Hepatic stellate cell (primary cell): Measurements from ENCODE around the gene MDM4.
"Not testable (repeated sequence)": the region's sequence is repeated elsewhere in the genome, so short reads cannot be mapped to it uniquely, and the experiment has no call there.

Experiments
- DNase-seq: peaks from one replicate; pipeline ENCODE4 v3.0.0; 2011; ENCODE audit warnings: low spot score

The MDM4 gene

DNA sequence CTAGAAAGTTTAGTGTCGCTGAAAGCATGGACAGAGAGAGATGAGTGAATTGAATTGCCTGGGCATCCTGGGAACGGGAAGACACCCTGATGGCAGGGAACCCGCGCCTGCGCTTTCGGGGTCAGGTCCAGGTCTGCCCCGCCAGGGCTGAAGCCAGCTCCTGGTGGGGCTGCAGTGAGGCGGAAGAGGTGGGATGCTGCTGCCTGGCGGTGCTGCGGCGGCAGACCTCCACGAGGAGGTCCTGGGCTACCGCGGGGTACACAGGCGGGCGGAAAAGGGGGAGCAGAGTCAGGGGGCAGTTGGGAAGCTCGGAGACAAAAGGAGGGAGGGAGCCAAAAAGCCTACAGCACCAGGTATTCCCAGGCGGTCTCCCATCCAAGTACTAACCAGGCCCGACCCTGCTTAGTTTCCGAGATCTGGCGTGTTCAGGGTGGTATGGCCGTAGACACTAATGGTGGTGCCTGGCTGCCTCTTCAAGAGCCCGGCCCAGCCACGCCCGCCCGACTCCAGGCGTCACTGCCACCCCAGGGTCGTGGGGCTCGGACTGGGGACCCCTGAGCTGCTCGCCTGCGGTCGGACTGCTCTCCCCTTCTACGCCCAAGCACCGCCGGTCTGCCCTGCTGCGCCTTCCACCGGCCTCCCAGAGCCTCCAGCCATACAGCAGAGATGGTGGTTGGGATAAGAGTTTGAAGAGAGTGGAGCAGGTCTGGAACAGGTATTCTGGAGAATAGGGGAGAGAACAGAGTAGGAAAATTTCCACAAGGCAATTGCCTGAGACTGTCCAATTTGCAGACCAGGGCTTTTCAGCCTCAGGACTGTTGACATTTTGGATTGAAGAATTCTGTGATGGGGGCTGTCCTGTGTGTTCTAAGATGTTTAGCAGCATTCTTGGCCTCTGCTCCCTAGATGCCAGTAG, 46.1 kb downstream of the MDM4 start:
- DNase-seq, result no peak

DNA sequence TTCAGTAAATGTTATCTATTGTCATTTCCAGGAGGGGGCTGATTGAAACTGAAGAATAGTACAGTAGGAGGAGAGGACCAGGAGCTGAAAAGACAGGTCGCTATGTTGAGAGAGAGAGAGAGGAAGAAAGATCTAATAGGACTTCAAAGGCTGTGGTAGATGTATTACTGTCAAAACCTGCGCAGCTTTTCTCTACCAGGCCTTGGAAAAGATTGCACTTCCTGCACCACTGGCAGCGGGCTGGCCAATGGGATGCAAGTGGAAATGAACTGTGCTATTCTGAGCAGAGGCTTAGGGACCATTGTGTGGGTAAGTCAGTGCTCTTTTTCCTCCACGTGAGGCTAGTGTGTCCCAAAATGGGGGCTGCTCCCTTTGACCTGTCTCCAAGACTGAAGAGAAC, 47.1 kb downstream of the MDM4 start:
- no peak for DNase-seq

GRCh38 chr1:204563780-204564179, 47.6 kb downstream of the MDM4 start:
- DNase-seq, result no peak

DNA sequence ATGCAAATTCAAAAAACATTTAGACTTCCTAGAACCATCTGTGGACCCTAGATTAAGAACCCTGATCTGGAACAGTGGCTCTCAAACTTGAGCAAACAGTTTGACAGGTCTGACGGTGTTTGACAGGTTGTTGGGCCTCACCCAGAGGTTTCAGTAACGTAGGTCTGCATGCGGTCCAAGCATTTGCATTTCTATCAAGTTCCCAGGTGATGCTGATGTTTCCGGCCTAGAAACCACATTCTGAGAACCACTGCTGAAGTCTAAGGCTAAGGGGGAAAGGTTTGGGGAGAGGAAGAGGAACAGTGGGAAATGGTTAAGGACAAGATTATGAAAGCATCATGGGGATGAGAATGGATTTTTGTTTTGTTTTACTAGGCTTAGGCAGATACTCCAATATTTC, 48.6 kb downstream of the MDM4 start:
- no peak for DNase-seq

DNA sequence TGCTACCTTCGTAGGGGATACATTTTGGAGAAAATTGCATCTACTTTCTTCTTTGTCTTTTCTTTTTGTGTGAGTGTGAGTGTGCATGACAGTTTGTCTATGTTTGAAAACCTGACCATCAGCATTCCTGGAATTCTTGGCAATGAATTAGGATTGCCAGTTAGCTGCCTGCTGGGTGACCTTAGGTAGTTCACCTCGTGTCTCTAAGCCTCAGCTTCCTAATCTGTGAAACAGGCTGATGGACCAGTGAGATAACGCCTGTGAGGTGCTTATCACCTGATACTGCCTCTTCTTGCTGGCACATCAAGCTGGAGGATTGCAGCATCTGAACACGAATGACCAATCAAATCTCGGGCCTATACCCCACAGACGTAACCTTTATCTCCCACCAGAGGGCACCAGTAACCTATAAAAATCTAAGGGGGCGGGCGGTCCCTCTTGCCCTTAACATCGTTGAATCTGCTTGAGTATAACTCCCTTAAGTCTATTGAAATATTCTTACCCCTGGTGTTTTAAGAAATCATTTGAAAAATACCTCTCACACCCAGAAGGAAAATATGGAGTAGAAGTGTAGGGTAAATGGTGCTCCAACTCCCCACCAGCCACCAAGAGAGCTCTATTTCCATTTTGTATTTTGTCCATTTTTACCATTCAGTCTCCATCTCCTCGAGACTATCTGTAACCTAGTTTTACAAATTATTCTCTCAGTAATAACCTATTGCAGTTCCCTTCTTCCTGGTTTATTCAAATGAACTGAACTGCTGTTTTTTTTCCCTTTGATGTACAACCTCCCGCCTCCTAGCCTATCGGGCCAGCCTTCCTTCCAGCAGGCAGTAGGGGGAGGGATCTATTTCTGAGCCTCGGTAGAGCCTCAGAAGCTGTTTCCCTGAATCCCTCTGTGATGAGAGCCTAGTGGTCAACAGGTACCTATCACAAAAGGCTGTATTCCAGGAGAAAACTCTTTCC, 49.7 kb downstream of the MDM4 start:
- peak; percentile 86 for DNase-seq

DNA sequence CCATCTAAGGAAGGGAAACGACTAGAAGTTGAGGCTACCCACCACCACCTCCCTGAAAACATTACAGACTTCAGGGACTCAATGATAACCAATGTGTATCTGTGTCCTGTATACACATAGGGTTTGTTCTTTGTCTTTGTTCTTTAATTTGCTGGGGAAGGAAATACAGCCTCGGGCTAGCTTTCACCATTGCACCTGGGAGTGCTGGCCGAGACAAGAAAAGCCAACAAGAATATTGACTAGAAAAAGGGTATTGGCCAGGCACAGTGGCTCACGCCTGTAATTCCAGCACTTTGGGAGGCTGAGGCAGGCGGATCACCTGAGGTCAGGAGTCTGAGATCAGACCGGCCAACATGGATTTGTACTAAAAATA, 50.4 kb downstream of the MDM4 start:
- DNase-seq, result no peak

DNA sequence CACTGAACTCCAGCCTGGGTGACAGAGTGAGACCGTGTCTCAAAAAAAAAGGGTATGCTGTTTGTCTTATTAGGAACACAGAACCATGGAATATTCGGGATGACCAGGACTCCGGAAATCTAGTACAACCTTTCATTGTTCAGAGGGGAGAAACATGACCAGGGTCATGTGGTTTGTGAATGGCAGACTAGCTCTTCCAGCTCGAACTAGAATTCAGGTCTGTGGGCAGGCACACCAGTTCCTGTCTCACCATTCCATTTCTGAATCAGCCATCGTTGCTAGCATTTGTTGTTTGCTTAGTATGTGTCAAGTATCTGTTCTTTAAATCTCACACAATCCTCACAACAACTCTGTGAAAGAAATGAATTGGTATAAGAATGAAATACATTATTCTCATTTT, 50.9 kb downstream of the MDM4 start:
- DNase-seq, result no peak

GRCh38 chr1:204568576-204569315, 52.5 kb downstream of the MDM4 start:
- DNase-seq, result no peak

- DNase-seq, result no peak
These were observed 53.3 kb downstream of the MDM4 start for GRCh38 chr1:204569478-204569877.

DNA sequence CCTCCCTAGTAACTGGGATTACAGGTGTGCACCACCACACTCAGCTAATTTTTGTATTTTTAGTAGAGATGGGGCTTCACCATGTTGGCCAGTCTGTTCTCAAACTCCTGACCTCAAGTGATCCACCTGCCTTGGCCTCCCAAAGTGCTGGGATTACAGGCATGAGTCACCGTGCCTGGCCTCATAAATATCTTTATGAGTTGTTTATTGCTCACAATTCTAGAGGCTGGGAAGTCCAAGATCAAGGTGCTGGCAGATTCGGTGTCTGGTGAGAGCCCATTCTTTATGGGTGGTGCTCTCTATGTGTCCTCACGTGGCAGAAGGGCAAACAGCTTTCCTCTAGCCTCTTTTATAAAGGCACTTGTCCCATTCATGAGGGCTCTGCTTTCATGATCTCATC, 53.8 kb downstream of the MDM4 start:
- not testable (repeated sequence) for DNase-seq

GRCh38 chr1:204571128-204571527, 54.9 kb downstream of the MDM4 start:
- no peak for DNase-seq

DNA sequence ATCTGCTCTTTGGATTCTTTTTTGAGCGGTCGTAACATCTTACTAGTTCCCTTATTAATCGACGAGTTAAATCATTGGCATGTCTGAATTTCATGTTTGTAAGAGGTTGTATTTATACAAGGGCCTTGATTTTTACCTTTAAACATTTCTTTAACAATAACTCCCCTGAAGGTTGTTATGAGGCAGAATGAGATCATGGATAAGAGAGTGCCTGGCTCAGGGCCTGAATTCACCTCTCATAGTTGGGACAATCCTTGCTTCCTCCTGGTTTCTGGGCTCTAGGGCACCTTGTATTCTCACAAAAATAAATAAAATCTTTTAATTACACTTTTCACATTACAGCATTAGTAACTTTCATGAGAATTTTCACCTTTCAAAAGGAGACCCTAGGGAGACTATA, 55.4 kb downstream of the MDM4 start:
- DNase-seq, result no peak

DNA sequence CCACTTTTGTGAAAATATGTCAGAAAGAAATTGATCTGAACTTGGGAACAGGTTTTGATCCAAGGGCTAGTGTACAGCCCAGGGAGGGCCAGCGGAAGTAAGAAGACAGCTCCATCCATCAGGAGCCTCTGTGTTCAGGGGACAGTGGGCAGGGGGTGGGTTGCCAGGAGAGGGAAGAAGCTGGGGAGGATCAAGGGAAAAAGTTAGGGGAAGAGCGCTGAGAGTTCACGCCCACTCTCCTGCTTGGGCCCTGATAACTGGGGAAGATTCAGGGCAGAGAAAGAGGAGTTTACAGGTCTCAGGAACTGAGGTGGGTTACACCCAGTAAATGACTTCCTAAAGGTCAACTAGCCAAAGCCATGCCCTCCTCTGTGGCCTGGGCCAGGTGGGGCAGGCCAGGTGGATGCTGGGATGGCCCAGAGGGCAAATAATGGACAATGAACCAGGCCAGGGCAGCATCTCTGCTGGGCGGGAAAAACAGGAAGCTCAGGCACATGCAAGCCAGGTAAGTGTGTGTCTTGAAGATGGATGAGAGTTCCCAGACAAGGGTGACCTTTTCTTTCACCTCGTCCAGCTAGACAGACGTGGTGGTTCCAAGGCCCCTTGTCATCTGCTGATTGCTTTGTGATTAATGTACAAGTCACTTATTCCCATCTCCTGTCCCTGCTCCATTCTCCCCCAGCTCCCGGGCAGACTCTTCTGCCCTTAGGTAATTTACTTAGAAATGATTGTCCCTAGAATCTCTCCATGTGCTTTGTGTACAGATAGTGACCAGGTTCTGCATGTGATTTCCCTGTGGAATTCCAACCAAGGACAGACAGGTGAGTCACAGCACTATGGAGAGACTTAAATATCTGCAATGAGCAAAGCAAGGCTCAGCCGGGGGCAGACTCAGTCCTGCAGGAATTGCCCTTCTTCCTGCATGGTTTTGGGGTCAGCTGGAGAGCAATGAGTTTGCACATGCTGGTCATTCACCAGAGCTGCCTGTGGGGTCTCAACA, 57.0 kb downstream of the MDM4 start:
- DNase-seq, result no peak

DNA sequence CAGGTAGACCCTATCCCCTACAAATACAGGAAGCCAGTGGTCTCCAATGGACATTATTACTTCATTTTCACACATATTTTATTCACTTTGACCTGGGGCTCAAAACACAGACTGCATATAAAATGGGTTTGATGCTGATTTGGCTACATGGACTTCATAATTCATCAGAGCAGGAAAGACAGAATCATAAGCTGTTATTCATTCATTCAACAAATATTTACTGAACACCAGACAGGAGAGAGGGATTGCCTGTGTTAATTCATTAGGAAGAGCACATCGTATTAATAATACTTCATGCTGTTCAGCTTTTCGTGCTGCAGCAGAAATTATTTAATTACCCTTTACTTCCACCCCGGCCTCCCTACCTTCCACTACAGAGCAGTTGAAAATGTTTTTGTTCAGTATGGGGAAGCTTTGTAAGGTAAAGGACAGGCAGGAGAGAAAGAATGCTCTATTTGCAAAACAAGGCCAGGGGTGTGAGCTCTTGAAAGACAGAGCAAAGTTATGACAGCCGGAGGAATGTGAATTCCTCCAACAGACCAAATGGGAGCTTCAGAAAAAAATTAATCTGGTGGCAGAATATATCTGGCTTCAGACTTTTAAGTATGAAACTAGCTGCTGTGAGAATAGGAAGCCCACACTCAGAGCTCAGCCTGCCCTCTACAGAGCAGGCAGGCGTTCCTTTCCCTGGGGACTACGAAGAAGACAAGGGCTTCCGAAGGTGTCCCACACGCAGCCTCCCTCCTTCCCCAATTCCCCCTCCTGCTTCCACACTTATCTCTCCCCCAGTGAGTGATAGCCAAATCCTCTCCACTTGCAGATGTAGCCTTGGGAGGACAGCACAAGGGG, 58.0 kb downstream of the MDM4 start:
- DNase-seq, result no peak

GRCh38 chr1:204574865-204575163, 58.6 kb downstream of the MDM4 start:
- no peak for DNase-seq

DNA sequence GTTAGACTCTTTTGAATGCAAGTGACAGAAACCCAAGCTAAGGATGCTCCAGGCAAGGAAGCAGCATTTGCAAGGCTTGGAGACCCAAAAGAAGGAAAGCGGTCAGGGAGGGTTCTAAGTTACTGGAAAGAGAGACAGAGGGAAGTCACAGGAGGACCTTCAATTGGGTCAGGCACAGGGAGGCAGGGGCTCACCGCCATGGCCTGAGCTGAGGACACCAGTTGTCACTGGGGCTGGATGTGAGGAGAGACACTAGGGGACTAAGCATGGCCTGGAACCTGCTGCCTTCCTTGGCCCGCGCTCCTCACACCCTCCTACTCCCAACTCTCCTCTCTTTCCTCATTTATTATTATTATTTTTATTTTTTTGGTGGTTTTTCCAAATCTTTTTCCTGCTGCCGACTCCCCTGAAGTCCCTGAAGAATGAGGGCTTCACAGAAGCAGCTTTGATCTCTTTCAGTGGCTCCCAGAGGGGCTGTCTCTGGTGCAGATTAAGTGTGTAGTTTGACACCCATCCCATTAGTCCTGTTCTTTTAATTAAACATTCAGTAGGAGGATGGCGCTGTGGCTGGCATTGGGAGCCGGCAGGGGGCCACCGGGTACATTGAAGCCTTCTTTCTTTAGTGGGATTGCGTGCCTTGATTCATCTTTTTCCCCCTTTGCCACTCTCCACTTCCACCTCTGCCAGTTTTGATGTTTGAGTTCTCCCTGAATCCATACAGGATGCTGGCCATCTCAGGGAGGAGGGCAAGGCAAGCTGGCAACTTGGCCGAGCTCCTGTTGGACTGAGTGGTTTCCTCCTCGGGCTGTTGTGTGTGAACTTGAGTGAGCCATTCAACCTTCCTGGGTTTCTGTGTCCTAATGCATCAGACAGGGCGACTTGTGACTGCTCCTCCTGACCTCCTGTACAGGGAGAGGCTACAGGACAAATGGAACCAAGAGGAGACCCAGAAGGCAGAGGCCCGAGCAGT, 59.3 kb downstream of the MDM4 start:
- DNase-seq, result no peak

DNA sequence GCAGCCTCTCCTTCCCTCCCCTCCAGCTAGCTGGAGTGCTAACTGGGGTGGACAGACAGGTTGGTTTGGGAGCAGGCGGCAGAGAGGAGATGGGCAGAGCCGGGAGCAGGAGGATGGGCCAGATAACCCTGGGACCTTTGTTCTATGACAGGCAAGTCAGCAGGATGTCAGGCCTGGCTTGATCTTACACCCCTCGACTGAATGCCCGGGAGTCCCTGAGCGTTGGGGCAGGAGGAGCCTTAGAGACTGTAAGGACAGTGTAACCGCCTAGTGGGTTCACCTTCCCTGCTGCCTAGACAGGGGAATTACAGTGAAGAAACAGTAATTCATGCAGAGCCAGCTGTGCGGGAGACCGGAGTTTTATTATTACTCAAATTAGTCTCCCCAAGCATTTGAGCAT, 60.2 kb downstream of the MDM4 start:
- no peak for DNase-seq

- DNase-seq, result no peak
These were observed 61.7 kb downstream of the MDM4 start for GRCh38 chr1:204577794-204578478.
